Body of pancreas (tissue), 4 donors: Measurements from ENCODE around the gene SPON2. TPM values are rescaled to one million over a fixed set of nuclear protein-coding genes. Genes with fewer than 3 reads are reported as not detected.

Source experiments
- ATAC-seq: fragments of 150-250 bp; one replicate; pipeline ENCODE4 v1.9.1; 2016
- DNase-seq, 4 donors: peaks; one replicate each; pipeline ENCODE4 v3.0.0-alpha.2; 2019
- H3K27ac ChIP-seq, 4 donors: fragments of 200-600 bp; sonication (generic); 1 replicate in 3 of 4; 2 replicates in 1 of 4; pipeline versions ENCODE4 v1.5.1 to v1.6.1; 2016 to 2019; ENCODE audit warnings: mild to moderate bottlenecking in 1 of 4, mixed read lengths in 1 of 4, moderate library complexity in 1 of 4
- H3K27me3 ChIP-seq, 2 donors: fragments of 200-600 bp; sonication (generic); one replicate each; pipeline ENCODE4 v1.6.0; 2016; ENCODE audit warnings: mild to moderate bottlenecking in 1 of 2
- H3K36me3 ChIP-seq, 2 donors: fragments of 200-600 bp; sonication (generic); replicated peaks in 1 of 2; 2 replicates each; pipeline ENCODE4 v1.5.1; 2016; ENCODE audit warnings: low read depth in 2 of 2; ENCODE audit not compliant: insufficient read depth in 1 of 2
- H3K4me1 ChIP-seq: fragments of 200-600 bp; sonication (generic); one replicate; pipeline ENCODE4 v1.6.0; 2016
- H3K4me3 ChIP-seq, 2 donors: fragments of 200-600 bp; sonication (generic); 1 replicate in 1 of 2; 2 replicates in 1 of 2; pipeline ENCODE4 v1.5.1; 2016 to 2019
- H3K9me3 ChIP-seq, 3 donors: fragments of 200-600 bp; sonication (generic); 1 replicate in 2 of 3; 2 replicates in 1 of 3; pipeline ENCODE4 v1.5.1; 2016
- POLR2A ChIP-seq, 3 donors: fragments of 450-650 bp; IDR thresholded peaks; one replicate each; pipeline ENCODE4 v1.6.1; 2016; ENCODE audit warnings: antibody characterized with exemption in 3 of 3, mild to moderate bottlenecking in 2 of 3
- WGBS, 2 donors: methylation state at CpG; one replicate each; pipeline ENCODE4 v1.1.5; 2017; 5-methylcytosine and 5-hydroxymethylcytosine counted together
- intact Hi-C: fragments of 100-400 bp; cut with DNase I; formaldehyde crosslinking; loops from one replicate; pipeline ENCODE4 v1.15.1; 2023
- total RNA-seq, 2 donors: library from RNA; depleted of rRNA; stranded (reverse); fragments of >200 nt; gene quantifications; one replicate each; pipeline ENCODE4 v1.1.0, GENCODE V29; 2016
- TF ChIP-seq, protein P1 (sequence below), 7 experiments: fragments of 450-650 bp in 4 of 7; fragments of 200-600 bp in 3 of 7; sonication (generic) in 3 of 7; IDR thresholded peaks; one replicate each; pipeline ENCODE4 v1.5.1; 2016 to 2019; ENCODE audit warnings: antibody characterized with exemption in 7 of 7

The SPON2 gene
- total RNA-seq, 2 donors from 2014 or later = 25.4 to 33.5 TPM

- H3K4me3 ChIP-seq = no peak overlapping the region
- 82 to 85% methylated on average over 12 to 13 of the region's 13 CpGs for WGBS, 2 donors
- H3K4me1 ChIP-seq = peaks cover 5% of the 10 kb centered on the region
- H3K27me3 ChIP-seq = no peaks in the 10 kb centered on the region
- H3K9me3 ChIP-seq = no peaks in the 10 kb centered on the region
- H3K27ac ChIP-seq = peak overlapping the region in 2 of 4 donors; percentile 55 to 60
- TF ChIP-seq, protein P1, sequence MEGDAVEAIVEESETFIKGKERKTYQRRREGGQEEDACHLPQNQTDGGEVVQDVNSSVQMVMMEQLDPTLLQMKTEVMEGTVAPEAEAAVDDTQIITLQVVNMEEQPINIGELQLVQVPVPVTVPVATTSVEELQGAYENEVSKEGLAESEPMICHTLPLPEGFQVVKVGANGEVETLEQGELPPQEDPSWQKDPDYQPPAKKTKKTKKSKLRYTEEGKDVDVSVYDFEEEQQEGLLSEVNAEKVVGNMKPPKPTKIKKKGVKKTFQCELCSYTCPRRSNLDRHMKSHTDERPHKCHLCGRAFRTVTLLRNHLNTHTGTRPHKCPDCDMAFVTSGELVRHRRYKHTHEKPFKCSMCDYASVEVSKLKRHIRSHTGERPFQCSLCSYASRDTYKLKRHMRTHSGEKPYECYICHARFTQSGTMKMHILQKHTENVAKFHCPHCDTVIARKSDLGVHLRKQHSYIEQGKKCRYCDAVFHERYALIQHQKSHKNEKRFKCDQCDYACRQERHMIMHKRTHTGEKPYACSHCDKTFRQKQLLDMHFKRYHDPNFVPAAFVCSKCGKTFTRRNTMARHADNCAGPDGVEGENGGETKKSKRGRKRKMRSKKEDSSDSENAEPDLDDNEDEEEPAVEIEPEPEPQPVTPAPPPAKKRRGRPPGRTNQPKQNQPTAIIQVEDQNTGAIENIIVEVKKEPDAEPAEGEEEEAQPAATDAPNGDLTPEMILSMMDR (IDR thresholded peaks at IDR 0.05) = no peak
- no peak for TF ChIP-seq POLR2A (IDR thresholded peaks at IDR 0.05)
- ATAC-seq (no peak), DNase-seq (peak in 2 of 4 donors; percentile 1 to 7)
- H3K36me3 ChIP-seq = no peaks in the 10 kb centered on the region
- intact Hi-C loops = no loop called here
These were observed 30.7 kb upstream of the SPON2 start for GRCh38 chr4:1203026-1203616.

- Histone ChIP-seq H3K27ac (peak overlapping the region in 2 of 4 donors; percentile 55 to 60), H3K27me3 (no peaks in the 10 kb centered on the region), H3K36me3 (no peaks in the 10 kb centered on the region), H3K4me3 (no peak overlapping the region), H3K9me3 (no peaks in the 10 kb centered on the region), H3K4me1 (no peaks in the 10 kb centered on the region)
- DNase-seq (peak in 1 of 4 donors; percentile 9), ATAC-seq (no peak)
- whole genome bisulfite sequencing, 2 donors = 85 to 96% methylated on average over 5 to 18 of the region's 19 CpGs
- TF ChIP-seq, protein P1 (IDR thresholded peaks at IDR 0.05) = no peak
- TF ChIP-seq POLR2A (IDR thresholded peaks at IDR 0.05) = no peak
- intact Hi-C loops = no loop called here
These were observed 30.2 kb upstream of the SPON2 start for GRCh38 chr4:1202526-1203011.

DNA sequence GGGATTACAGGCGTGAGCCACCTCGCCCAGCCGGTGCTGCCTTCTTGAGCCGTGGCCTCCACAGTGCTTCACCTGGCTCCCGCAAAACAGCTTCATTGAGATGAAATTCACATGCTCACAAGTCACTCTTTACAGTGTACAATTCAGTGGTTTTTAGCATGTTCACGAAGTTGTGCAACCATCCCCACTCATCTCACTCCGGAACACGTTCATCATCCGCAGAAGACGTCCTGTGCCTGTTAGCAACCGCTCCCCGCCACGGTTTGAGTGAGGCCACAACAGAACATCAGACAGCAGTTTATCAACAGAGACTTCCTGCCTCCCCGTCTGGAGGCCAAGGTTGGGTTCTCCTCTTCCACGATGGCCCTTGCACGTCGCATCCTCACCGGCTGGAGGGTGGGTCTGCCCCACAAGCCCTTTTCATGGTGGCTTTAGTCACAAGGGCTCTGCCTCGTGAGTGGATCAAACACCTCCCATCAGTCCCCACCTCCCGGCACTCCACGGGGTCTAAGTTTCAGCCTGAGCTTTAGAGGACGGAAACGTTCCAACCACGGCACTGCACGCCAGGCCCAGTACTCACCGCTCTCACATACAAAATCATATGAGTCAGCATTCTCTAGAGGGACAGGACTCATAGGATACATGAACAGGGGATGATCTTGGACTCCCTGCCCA is 29.6 kb upstream of the SPON2 start:
- no peaks in the 10 kb centered on the region for H3K4me1 ChIP-seq
- peak; percentile 30 for ATAC-seq
- no peak overlapping the region for H3K4me3 ChIP-seq
- H3K27me3 ChIP-seq = no peaks in the 10 kb centered on the region
- no peaks in the 10 kb centered on the region for H3K36me3 ChIP-seq
- peak; percentile 35 to 77 (median 52) for DNase-seq
- 71 to 80% methylated on average over 22 to 26 of the region's 26 CpGs for WGBS, 2 donors
- TF ChIP-seq, protein P1 (IDR thresholded peaks at IDR 0.05) = no peak
- peak in 1 of 3 donors; percentile 6 for TF ChIP-seq POLR2A (IDR thresholded peaks at IDR 0.05)
- peak overlapping the region in 2 of 4 donors; percentile 55 to 70 for H3K27ac ChIP-seq
- intact Hi-C loops = no loop called here
- H3K9me3 ChIP-seq = no peaks in the 10 kb centered on the region

DNA sequence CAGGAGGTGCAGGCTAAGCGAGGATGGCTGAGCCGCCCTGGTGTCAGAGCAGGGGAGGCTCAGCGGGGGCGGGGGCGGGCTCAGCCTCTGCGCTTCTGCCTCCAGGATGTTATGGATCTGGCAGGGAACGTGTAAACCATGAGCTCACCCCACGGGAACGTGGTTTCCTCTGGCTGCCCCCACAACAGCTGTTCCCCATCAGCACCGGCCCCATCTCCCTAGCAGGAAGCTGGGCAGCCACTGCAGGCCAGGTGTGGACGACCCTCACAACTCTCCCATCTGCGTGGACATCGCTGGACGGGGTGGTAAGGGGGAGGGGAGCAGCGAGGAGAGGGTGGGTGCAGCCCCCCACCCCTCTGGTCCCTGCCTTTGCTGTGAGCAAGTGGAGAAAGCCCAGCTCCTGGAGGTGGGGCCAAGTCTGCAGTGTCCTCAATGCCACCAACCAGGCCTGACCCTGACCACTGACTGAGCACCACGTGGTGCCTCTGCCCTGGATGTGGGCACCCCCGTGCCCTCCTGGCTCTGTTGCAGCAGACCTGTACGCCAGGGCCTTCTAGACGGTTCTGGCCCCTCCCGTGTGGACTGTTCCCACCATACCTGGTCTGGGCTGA is 28.1 kb upstream of the SPON2 start:
- ATAC-seq = no peak
- no peak for TF ChIP-seq POLR2A (IDR thresholded peaks at IDR 0.05)
- TF ChIP-seq, protein P1 (IDR thresholded peaks at IDR 0.05) = no peak
- no peaks in the 10 kb centered on the region for H3K27me3 ChIP-seq
- no peaks in the 10 kb centered on the region for H3K36me3 ChIP-seq
- WGBS, 2 donors = 54 to 64% methylated on average over 13 to 18 of the region's 20 CpGs
- H3K4me1 ChIP-seq = no peaks in the 10 kb centered on the region
- intact Hi-C loops = no loop called here
- peak; percentile 18 to 41 (median 29) for DNase-seq
- H3K9me3 ChIP-seq = no peaks in the 10 kb centered on the region
- H3K4me3 ChIP-seq = no peak overlapping the region
- peak overlapping the region in 2 of 4 donors; percentile 55 to 70 for H3K27ac ChIP-seq
